Neural cell (in vitro differentiated cells): Measurements from ENCODE around the gene SLC66A2. TPM values are rescaled to one million over a fixed set of nuclear protein-coding genes. Genes with fewer than 3 reads are reported as not detected.

Experiments used
- H2AFZ ChIP-seq: fragments of 200-600, 300-800 bp; sonication (generic), shearing (Covaris generic); 2 replicates; pipeline ENCODE4 v1.6.0; 2014; ENCODE audit warnings: low read depth, mild to moderate bottlenecking, antibody characterized with exemption, low read length, moderate library complexity
- H3F3A ChIP-seq: fragments of 200-600 bp; shearing (Covaris generic); 2 replicates; pipeline ENCODE4 v1.6.1; 2016; ENCODE audit warnings: mild to moderate bottlenecking, moderate library complexity, mixed read lengths, antibody characterized with exemption, low read length; ENCODE audit not compliant: insufficient read depth, poor library complexity, severe bottlenecking
- H3K27ac ChIP-seq: fragments of 200-600, 300-800 bp; sonication (generic), shearing (Covaris generic); 2 replicates; pipeline ENCODE4 v1.5.1; 2014; ENCODE audit warnings: mild to moderate bottlenecking, low read length, moderate library complexity
- H3K27me3 ChIP-seq: fragments of 300-800, 200-600 bp; sonication (generic), shearing (Covaris generic); 2 replicates; pipeline ENCODE4 v1.6.0; 2014; ENCODE audit warnings: mild to moderate bottlenecking, low read depth, low read length, moderate library complexity; ENCODE audit not compliant: insufficient read depth
- H3K36me3 ChIP-seq: fragments of 300-800, 200-600 bp; sonication (generic), shearing (Covaris generic); 2 replicates; pipeline ENCODE4 v1.5.1; 2014; ENCODE audit warnings: mild to moderate bottlenecking, antibody characterized with exemption, low read length, moderate library complexity; ENCODE audit not compliant: insufficient read depth
- H3K4me2 ChIP-seq: fragments of 300-800, 200-600 bp; sonication (generic), shearing (Covaris generic); 2 replicates; pipeline ENCODE4 v1.6.0; 2014; ENCODE audit warnings: mild to moderate bottlenecking, low read length
- H3K4me3 ChIP-seq: fragments of 300-800, 200-600 bp; sonication (generic), shearing (Covaris generic); 2 replicates; pipeline ENCODE4 v1.5.1; 2014; ENCODE audit warnings: mild to moderate bottlenecking, low read length, moderate library complexity
- H3K79me2 ChIP-seq: fragments of 200-600 bp; shearing (Covaris generic); replicated peaks from 2 replicates; pipeline ENCODE4 v1.6.0; 2014; ENCODE audit warnings: mild to moderate bottlenecking, low read length, moderate library complexity; ENCODE audit not compliant: insufficient read depth
- H3K9ac ChIP-seq: fragments of 300-800, 200-600 bp; sonication (generic), shearing (Covaris generic); 2 replicates; pipeline ENCODE4 v1.6.1; 2016; ENCODE audit warnings: mild to moderate bottlenecking, low read length, mixed read lengths
- H3K9me2 ChIP-seq: fragments of 200-600 bp; shearing (Covaris generic); 2 replicates; pipeline ENCODE4 v1.6.1; 2016; ENCODE audit warnings: mild to moderate bottlenecking, low read length, mixed read lengths; ENCODE audit not compliant: insufficient read depth
- H3K9me3 ChIP-seq: fragments of 200-600, 300-800 bp; sonication (generic), shearing (Covaris generic); 2 replicates; pipeline ENCODE4 v1.6.1; 2016; ENCODE audit warnings: mild to moderate bottlenecking, mixed run types, low read length, moderate library complexity, mixed read lengths
- H4K20me1 ChIP-seq: fragments of 200-600 bp; shearing (Covaris generic); 2 replicates; pipeline ENCODE4 v1.6.1; 2016; ENCODE audit warnings: mild to moderate bottlenecking, mixed run types; ENCODE audit not compliant: insufficient read depth
- CTCF ChIP-seq: fragments of 450-650 bp; IDR thresholded peaks from 2 replicates; pipeline ENCODE4 v1.5.1; 2014; ENCODE audit warnings: antibody characterized with exemption, mild to moderate bottlenecking, moderate library complexity; ENCODE audit not compliant: poor library complexity, severe bottlenecking
- EP300 ChIP-seq: fragments of 450-650 bp; conservative IDR thresholded peaks from 2 replicates; pipeline ENCODE4 v1.6.1; 2014; ENCODE audit warnings: antibody characterized with exemption, mild to moderate bottlenecking, moderate library complexity; ENCODE audit not compliant: poor library complexity, severe bottlenecking
- EZH2 ChIP-seq: fragments of 200-600, 300-800 bp; shearing (Covaris generic), sonication (generic); IDR thresholded peaks from 2 replicates; pipeline ENCODE4 v1.6.1; 2014; ENCODE audit warnings: antibody characterized with exemption, low read length, borderline replicate concordance, mild to moderate bottlenecking; ENCODE audit not compliant: insufficient read depth, poor library complexity, severe bottlenecking
- MXI1 ChIP-seq: fragments of 450-650 bp; conservative IDR thresholded peaks from 2 replicates; pipeline ENCODE4 v1.6.1; 2014; ENCODE audit warnings: antibody characterized with exemption, mild to moderate bottlenecking; ENCODE audit not compliant: poor library complexity, severe bottlenecking
- POLR2AphosphoS5 ChIP-seq: IDR thresholded peaks from 2 replicates; pipeline ENCODE4 v1.6.1; 2012
- RAD21 ChIP-seq: fragments of 450-650 bp; conservative IDR thresholded peaks from 2 replicates; pipeline ENCODE4 v1.6.1; 2014; ENCODE audit warnings: antibody characterized with exemption, mild to moderate bottlenecking, moderate library complexity
- REST ChIP-seq: IDR thresholded peaks from 2 replicates; pipeline ENCODE4 v1.6.1; 2012; ENCODE audit warnings: borderline replicate concordance
- SMC3 ChIP-seq: fragments of 450-650 bp; conservative IDR thresholded peaks from 2 replicates; pipeline ENCODE4 v1.6.1; 2014; ENCODE audit warnings: antibody characterized with exemption, mild to moderate bottlenecking, moderate library complexity; ENCODE audit not compliant: poor library complexity
- TAF1 ChIP-seq: IDR thresholded peaks from 2 replicates; pipeline ENCODE4 v1.6.1; 2012; ENCODE audit warnings: low read depth
- polyA plus RNA-seq: library from polyadenylated mRNA; depleted of rRNA; stranded (reverse); fragments of >200 nt; gene quantifications from 2 replicates; pipeline ENCODE4 v1.2.3, GENCODE V29; 2014

SLC66A2 gene
- polyA plus RNA-seq, 1 donor from 2014 or later = 66.7 TPM

GRCh38 chr18:79975985-79976680 is 24.7 kb upstream of the SLC66A2 start:
- H3F3A ChIP-seq = no peaks in the 10 kb centered on the region
- H3K9ac ChIP-seq = no peak overlapping the region
- H3K4me2 ChIP-seq = no peak overlapping the region
- H3K36me3 ChIP-seq = no peaks in the 10 kb centered on the region
- no peaks in the 10 kb centered on the region for H3K9me2 ChIP-seq
- TF ChIP-seq POLR2AphosphoS5 = no peak
- no peak for TF ChIP-seq SMC3
- TF ChIP-seq REST = no peak
- TF ChIP-seq CTCF = no peak
- no peak for TF ChIP-seq RAD21
- TF ChIP-seq MXI1 = no peak
- TF ChIP-seq EP300 = no peak
- no peak for TF ChIP-seq EZH2
- TF ChIP-seq TAF1 = no peak
- no peaks in the 10 kb centered on the region for H3K9me3 ChIP-seq
- no peaks in the 10 kb centered on the region for H4K20me1 ChIP-seq
- H3K79me2 ChIP-seq = peaks cover 51% of the 10 kb centered on the region
- no peak overlapping the region for H3K4me3 ChIP-seq
- H3K27ac ChIP-seq = no peak overlapping the region
- no peaks in the 10 kb centered on the region for H3K27me3 ChIP-seq
- no peak overlapping the region for H2AFZ ChIP-seq

- no peak overlapping the region for H3K9ac ChIP-seq
- no peaks in the 10 kb centered on the region for H4K20me1 ChIP-seq
- H3K36me3 ChIP-seq = no peaks in the 10 kb centered on the region
- H3K79me2 ChIP-seq = peaks cover 40% of the 10 kb centered on the region
- no peak overlapping the region for H3K27ac ChIP-seq
- H2AFZ ChIP-seq = no peak overlapping the region
- H3K27me3 ChIP-seq = no peaks in the 10 kb centered on the region
- no peaks in the 10 kb centered on the region for H3K9me3 ChIP-seq
- no peaks in the 10 kb centered on the region for H3F3A ChIP-seq
- TF ChIP-seq TAF1 = no peak
- no peak for TF ChIP-seq EP300
- no peak for TF ChIP-seq CTCF
- no peak for TF ChIP-seq REST
- TF ChIP-seq SMC3 = no peak
- no peak overlapping the region for H3K4me2 ChIP-seq
- no peak overlapping the region for H3K4me3 ChIP-seq
- no peaks in the 10 kb centered on the region for H3K9me2 ChIP-seq
These were observed 23.6 kb upstream of the SLC66A2 start for GRCh38 chr18:79975043-79975442.
